Endothelial cell (in vitro differentiated cells): ENCODE results near the gene IDH2. TPM values are rescaled to one million over a fixed set of nuclear protein-coding genes. Genes with fewer than 3 reads are reported as not detected.

Experiments used
- DNase-seq: peaks from one replicate; pipeline ENCODE4 v3.0.0; 2021; ENCODE audit warnings: low spot score
- H3K27ac Mint-ChIP-seq: one replicate; pipeline ENCODE4 v1.8.0; 2021; ENCODE audit warnings: mixed read lengths, inconsistent platforms; ENCODE audit not compliant: unreplicated experiment
- H3K27me3 Mint-ChIP-seq: one replicate; pipeline ENCODE4 v1.8.0; 2021; ENCODE audit warnings: mild to moderate bottlenecking, moderate library complexity, mixed read lengths, inconsistent platforms; ENCODE audit not compliant: unreplicated experiment
- H3K36me3 Mint-ChIP-seq: one replicate; pipeline ENCODE4 v1.8.0; 2021; ENCODE audit warnings: mild to moderate bottlenecking, low read depth, mixed read lengths, inconsistent platforms; ENCODE audit not compliant: unreplicated experiment
- H3K4me1 Mint-ChIP-seq: one replicate; pipeline ENCODE4 v1.8.0; 2021; ENCODE audit warnings: mild to moderate bottlenecking, mixed read lengths, inconsistent platforms; ENCODE audit not compliant: unreplicated experiment
- H3K4me3 Mint-ChIP-seq: one replicate; pipeline ENCODE4 v1.8.0; 2021; ENCODE audit warnings: mild to moderate bottlenecking, mixed read lengths, inconsistent platforms; ENCODE audit not compliant: unreplicated experiment
- H3K9me3 Mint-ChIP-seq: one replicate; pipeline ENCODE4 v1.8.0; 2021; ENCODE audit warnings: mixed read lengths, inconsistent platforms; ENCODE audit not compliant: unreplicated experiment
- CTCF ChIP-seq: fragments of 200-600 bp; sonication (generic); IDR thresholded peaks from one replicate; pipeline ENCODE4 v1.5.0; 2021; ENCODE audit warnings: antibody characterized with exemption; ENCODE audit not compliant: unreplicated experiment
- total RNA-seq: library from RNA; stranded (reverse); fragmentation: NEBNext Ultra II Directional; extraction: Animal tissue kit (Norgen Biotek cat#: 25700); gene quantifications from one replicate; pipeline ENCODE4 v1.2.1, GENCODE V29; 2021; ENCODE audit not compliant: unreplicated experiment

Gene IDH2
- total RNA-seq, 1 donor from 2014 or later, result 133 TPM

- peaks cover 29% of the 10 kb centered on the region for H3K36me3 Mint-ChIP-seq
- no peaks in the 10 kb centered on the region for H3K9me3 Mint-ChIP-seq
- TF ChIP-seq CTCF, result no peak
Observed at GRCh38 chr15:90046289-90046688, 56.0 kb downstream of the IDH2 start.

DNA sequence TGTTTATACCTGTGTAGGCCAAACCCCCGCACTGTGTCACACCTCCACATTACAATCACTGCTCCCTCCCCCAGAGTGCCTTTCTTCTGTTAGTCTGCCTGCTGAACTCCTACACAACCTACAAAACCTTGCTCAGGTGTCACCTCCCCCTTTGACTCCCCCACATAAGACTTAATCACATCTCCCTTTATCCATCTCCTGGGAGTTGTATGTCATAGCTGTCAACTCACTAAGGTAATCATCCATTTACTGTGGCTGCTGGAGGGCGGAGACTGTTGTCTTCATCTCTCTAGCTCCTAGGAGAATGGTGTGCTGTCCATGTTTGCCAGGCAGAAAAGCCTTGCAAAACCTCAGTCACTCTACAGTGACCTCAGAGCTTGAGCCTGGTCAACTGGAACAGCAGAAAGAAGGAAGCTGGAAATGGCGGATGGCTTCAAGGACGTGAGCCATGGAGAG, 57.3 kb downstream of the IDH2 start:
- Mint-ChIP-seq H3K4me3 (no peak overlapping the region), H3K27ac (peak overlapping the region; percentile 7), H3K9me3 (no peaks in the 10 kb centered on the region), H3K27me3 (peaks cover 6% of the 10 kb centered on the region), H3K36me3 (peaks cover 21% of the 10 kb centered on the region), H3K4me1 (peaks cover 62% of the 10 kb centered on the region)
- DNase-seq, result no peak
- no peak for TF ChIP-seq CTCF

More at GRCh38 chr15:90046289-90046688, 56.0 kb downstream of the IDH2 start:
- Mint-ChIP-seq H3K27ac (peak overlapping the region; percentile 8), H3K4me1 (peaks cover 58% of the 10 kb centered on the region), H3K27me3 (peaks cover 11% of the 10 kb centered on the region), H3K4me3 (no peak overlapping the region)
- no peak for DNase-seq

DNA sequence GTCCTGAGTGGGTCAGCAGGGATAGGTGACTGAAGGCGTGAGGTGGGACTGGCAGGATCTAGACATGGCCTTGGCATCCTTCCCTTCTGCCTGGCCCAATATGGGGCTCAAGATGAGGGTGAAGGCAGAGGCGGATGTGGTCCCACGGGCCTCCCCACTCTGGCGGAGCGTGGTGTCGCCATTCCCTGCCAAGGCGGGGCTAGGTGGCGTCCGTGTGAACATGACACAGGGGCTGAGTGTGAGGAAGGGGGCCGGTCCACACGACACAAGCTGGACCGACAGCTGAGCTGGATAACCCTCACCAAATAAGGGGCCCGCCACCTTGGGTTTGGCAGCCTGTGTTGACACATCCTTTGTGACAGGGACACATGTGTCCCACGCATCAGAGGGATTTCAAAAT, 58.1 kb downstream of the IDH2 start:
- H3K4me1 Mint-ChIP-seq, result peaks cover 61% of the 10 kb centered on the region

DNA sequence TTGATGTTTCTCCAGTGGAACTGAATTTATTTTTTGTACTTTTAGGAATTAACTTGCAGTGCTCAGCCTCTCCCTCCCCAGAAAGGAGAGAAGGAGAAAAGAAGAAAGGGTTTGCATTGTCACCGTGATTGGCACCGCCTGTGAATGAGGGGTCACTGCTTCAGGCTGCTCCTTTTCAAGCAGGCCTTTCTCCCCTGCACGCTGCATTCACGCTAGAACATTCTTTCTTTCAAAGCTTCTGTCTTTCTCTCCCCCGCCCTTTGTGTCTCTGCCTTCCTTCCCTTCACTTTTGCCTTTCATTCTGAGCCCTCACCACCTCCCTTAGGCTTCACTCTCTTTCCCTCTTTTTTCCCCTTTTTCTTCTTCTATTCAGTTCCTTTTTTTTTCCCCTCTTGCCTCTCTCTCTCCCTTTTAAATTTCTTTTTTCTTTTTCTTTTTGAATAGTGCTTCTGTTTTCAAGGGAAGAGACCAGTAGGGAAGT, 58.7 kb downstream of the IDH2 start:
- peaks cover 7% of the 10 kb centered on the region for H3K27me3 Mint-ChIP-seq
- no peaks in the 10 kb centered on the region for H3K9me3 Mint-ChIP-seq
- peaks cover 59% of the 10 kb centered on the region for H3K4me1 Mint-ChIP-seq
- no peak overlapping the region for H3K4me3 Mint-ChIP-seq
- peaks cover 12% of the 10 kb centered on the region for H3K36me3 Mint-ChIP-seq
- TF ChIP-seq CTCF, result no peak
- peak overlapping the region; percentile 80 for H3K27ac Mint-ChIP-seq
- no peak for DNase-seq

More for the DNA sequence above, 58.1 kb downstream of the IDH2 start:
- no peak for TF ChIP-seq CTCF
- Mint-ChIP-seq H3K27me3 (peaks cover 7% of the 10 kb centered on the region), H3K4me3 (no peak overlapping the region), H3K36me3 (peaks cover 16% of the 10 kb centered on the region), H3K27ac (no peak overlapping the region), H3K9me3 (no peaks in the 10 kb centered on the region)
- no peak for DNase-seq

DNA sequence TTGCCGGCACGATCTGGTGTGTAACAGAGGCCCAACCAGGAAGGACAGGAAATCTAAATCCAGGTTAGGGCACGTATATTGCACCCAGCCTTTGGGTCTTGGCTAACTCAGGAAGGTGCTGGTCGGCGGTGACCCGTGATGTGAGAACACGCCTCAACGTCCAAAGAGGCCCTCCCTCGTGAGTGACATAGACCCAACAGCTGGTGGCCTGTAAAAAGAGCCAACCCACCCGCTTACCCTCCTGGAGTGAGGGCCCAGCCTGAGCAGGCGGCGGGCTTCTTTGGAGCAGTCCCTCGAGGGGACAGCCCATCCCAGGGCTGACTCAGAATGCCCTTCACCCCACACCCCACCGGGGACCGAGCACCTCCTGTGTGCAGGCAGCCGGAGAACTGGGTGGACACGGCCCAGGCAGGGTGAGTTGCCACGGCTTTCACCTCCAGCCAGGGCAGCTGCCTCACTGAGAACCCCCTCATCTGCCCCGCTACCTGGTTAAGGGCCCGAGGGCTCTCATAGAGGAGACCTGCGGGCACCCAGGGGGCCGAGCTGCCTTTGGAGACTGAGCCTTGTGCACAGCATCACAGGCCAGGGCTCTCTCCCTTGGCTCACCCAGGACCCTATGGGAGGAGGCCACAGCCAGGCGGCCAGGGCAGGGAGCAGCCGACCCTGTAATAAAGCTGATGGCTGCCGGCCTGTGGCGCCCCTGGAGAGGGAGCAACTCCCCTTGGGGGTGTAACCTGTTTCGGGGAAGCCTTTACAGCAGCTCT, 59.3 kb downstream of the IDH2 start:
- Mint-ChIP-seq H3K27me3 (peaks cover 7% of the 10 kb centered on the region), H3K4me3 (no peak overlapping the region), H3K9me3 (no peaks in the 10 kb centered on the region), H3K4me1 (peaks cover 65% of the 10 kb centered on the region), H3K36me3 (peaks cover 17% of the 10 kb centered on the region), H3K27ac (peak overlapping the region; percentile 80)
- no peak for DNase-seq
- no peak for TF ChIP-seq CTCF
